GM21367 (cell line): ENCODE results near the gene USH1G.
A peak's percentile ranks its signal among the peaks of the same experiment; 100 is the strongest.
"Not testable (repeated sequence)": the region's sequence is repeated elsewhere in the genome, so short reads cannot be mapped to it uniquely, and the experiment has no call there.

Experiments
- ATAC-seq: cut with Tn5 transposase; IDR thresholded peaks from one replicate; pipeline ENCODE4 v1.9.1; 2021; ENCODE audit not compliant: unreplicated experiment

USH1G gene

DNA sequence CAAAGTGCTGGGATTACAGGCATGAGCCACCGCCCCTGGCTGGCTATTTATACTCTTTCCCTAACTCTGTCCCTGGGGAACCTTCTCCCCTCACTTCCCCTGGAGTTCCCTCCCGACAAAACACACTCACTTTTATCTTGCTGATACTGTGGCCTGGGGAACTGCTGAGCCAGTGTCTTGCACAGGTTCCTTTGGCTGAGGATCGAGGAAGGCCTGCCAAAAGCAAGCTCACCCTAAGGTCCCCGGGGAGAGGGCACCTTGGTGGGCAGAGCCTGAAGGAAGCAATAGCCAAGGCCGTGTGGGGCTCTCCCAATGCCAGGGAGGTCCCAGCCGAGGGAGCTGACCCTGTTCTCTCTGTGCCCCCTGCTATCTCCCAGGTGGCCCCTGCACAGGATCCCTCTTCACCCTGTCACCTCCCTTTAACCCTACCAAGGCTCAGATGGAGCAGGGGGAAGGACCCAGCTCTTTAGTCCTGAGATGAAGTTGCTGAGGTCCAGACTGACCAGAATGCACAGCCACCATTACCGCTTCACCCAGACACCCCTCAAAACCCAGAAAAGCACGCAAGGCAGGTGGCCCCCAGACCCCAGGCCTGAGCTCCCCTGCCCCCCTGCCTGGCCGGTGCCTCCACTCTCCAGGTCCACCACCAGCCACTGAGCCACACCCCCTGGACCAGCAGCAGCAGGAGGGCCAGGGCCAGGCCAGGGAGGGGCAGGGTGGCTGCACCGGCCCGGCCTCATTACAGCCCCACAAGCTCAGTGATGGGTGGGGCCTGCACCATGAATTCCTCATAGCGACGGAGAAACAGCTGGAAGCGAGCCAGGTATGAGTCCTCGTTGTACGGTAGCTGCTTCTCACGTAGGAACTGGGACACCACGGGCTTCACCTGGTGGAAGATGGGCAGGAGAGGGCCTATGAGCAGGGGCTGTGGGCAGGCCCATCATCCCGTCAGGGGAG is 45.2 kb downstream of the USH1G start:
- ATAC-seq: no peak

DNA sequence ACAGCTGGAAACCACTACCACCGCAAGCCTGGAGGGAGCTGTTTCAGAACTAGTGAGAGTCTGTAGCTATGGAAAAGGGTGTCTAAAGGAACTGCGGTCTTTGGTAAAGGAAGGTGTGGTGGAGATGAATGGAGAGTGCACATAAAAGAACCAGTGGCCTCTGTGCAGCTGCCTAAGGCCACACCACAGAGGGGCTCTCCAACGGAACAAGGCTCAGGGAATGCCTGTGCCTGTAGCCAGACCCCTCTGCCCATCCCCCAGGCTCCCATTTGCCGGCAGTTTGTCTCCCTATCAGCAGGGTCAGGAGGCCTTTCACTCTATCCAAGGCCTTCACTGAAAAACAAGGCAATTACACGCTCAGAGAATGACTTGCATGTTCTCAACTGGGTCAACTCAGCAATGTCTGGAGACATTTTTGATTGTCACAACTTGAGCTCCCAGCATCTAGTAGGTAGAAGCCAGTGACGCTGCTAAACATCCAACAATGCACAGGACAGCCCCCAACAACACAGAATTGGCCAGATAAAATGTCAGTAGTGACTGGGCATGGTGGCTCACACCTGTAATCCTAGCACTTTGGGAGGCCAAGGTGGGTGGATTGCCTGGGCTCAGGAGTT is 47.0 kb downstream of the USH1G start:
- no peak for ATAC-seq

GRCh38 chr17:74875155-74875976 is 47.7 kb downstream of the USH1G start:
- no peak for ATAC-seq

- ATAC-seq: no peak
Observed at GRCh38 chr17:74874615-74875037, 48.4 kb downstream of the USH1G start.

GRCh38 chr17:74873874-74874614 is 49.0 kb downstream of the USH1G start:
- ATAC-seq: no peak

- ATAC-seq: peak; percentile 79
Observed at GRCh38 chr17:74873037-74873873, 49.8 kb downstream of the USH1G start.

DNA sequence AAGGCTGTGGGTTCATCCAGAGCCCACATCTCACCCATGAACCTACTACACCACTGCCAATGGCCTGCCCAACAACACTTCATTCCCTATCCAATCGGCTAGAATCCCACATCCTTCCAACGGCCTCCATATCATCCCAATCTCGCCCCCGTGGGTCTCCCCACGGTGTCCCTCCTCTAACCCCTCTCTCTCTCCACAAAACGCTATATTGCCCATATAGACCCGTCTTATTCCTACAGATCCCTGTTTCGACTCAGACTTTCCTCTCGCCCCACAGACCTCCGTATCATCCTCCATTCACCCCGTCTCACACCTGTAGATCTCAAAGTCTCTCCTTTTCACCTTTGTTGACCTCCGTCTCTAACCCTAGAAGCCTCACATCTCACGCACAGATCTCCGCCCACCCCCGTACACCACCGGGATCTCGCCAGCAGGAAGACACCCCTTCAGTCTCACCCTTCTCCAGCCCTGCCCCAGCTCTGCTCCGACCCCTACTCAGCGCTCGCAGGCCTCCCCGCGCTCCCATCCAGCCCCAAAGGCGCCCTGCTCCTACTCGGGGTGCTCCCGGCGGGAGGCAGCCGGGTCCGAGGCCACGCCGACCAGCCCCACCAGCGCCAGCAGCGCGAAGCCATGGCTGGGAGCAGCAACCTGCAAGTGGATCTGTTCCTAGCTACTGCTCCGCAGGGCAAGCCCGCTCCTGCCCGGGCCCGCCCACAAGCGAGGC is 50.6 kb downstream of the USH1G start, which contains the start of gene FDXR:
Gene FDXR, minus strand, starts transcription at position 682 of the 724 bp plus-strand sequence. Its CDS starts 50 bp downstream, at position 632.
- peak; percentile 10 for ATAC-seq

GRCh38 chr17:74871356-74872076 is 51.5 kb downstream of the USH1G start:
- no peak for ATAC-seq

DNA sequence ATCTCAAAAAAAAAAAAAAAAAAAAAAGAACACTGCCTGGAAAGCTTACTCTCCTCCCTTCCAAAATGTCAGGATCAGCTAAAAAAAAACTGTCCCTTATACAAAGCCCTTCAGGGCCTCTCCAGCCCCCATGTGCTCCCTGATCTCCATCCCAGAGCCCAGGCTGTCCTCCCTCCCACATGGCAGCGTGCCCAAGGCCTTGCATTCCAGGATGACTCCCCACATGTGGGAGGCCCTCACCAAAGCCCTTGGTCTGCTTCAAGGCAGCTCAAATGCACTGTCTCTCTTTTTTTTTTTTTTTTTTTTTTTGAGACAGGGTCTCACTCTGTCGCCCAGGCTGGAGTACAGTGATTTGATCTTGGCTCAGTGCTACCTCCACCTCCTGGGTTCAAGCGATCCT is 52.5 kb downstream of the USH1G start:
- ATAC-seq: no peak

GRCh38 chr17:74870028-74870427 is 53.0 kb downstream of the USH1G start:
- not testable (repeated sequence) for ATAC-seq

- ATAC-seq: no peak
Observed at GRCh38 chr17:74868908-74869255, 54.2 kb downstream of the USH1G start.

- no peak for ATAC-seq
Observed at GRCh38 chr17:74868251-74868907, 54.7 kb downstream of the USH1G start.

- no peak for ATAC-seq
Observed at GRCh38 chr17:74866198-74866835, 56.7 kb downstream of the USH1G start.
